ENCODE measurements around the gene ARHGAP26.

DNA sequence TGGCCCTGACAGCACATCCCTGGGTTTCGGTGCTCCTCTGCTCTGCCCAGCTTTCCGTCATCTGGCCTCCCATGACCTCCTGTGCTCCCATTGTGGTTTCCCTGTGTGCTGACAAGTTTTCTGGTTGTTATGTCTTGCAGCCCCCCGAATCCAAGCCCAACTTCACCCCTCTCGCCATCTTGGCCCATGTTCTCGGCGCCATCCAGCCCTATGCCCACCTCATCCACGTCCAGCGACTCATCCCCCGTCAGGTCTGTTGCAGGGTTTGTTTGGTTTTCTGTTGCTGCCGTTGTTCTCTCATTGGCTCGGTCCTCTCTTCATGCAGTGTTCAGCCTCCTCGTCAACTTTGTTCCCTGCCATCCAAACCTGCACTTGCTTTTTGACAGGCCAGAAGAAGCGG lies 436.9 kb downstream of the ARHGAP26 start:
- TF ChIP-seq, protein P1, sequence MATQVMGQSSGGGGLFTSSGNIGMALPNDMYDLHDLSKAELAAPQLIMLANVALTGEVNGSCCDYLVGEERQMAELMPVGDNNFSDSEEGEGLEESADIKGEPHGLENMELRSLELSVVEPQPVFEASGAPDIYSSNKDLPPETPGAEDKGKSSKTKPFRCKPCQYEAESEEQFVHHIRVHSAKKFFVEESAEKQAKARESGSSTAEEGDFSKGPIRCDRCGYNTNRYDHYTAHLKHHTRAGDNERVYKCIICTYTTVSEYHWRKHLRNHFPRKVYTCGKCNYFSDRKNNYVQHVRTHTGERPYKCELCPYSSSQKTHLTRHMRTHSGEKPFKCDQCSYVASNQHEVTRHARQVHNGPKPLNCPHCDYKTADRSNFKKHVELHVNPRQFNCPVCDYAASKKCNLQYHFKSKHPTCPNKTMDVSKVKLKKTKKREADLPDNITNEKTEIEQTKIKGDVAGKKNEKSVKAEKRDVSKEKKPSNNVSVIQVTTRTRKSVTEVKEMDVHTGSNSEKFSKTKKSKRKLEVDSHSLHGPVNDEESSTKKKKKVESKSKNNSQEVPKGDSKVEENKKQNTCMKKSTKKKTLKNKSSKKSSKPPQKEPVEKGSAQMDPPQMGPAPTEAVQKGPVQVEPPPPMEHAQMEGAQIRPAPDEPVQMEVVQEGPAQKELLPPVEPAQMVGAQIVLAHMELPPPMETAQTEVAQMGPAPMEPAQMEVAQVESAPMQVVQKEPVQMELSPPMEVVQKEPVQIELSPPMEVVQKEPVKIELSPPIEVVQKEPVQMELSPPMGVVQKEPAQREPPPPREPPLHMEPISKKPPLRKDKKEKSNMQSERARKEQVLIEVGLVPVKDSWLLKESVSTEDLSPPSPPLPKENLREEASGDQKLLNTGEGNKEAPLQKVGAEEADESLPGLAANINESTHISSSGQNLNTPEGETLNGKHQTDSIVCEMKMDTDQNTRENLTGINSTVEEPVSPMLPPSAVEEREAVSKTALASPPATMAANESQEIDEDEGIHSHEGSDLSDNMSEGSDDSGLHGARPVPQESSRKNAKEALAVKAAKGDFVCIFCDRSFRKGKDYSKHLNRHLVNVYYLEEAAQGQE (IDR thresholded peaks at IDR 0.05; ENCODE audit: insufficient read depth in 1 of 2, low read depth in 2 of 2, low read length in 1 of 2) = no peak
- TF ChIP-seq, protein P2, sequence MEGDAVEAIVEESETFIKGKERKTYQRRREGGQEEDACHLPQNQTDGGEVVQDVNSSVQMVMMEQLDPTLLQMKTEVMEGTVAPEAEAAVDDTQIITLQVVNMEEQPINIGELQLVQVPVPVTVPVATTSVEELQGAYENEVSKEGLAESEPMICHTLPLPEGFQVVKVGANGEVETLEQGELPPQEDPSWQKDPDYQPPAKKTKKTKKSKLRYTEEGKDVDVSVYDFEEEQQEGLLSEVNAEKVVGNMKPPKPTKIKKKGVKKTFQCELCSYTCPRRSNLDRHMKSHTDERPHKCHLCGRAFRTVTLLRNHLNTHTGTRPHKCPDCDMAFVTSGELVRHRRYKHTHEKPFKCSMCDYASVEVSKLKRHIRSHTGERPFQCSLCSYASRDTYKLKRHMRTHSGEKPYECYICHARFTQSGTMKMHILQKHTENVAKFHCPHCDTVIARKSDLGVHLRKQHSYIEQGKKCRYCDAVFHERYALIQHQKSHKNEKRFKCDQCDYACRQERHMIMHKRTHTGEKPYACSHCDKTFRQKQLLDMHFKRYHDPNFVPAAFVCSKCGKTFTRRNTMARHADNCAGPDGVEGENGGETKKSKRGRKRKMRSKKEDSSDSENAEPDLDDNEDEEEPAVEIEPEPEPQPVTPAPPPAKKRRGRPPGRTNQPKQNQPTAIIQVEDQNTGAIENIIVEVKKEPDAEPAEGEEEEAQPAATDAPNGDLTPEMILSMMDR (IDR thresholded peaks at IDR 0.05) = no peak
